Lung (tissue), 12 donors: ENCODE data around the gene RGS17. TPM values are rescaled to one million over a fixed set of nuclear protein-coding genes. Genes with fewer than 3 reads are reported as not detected.
"Not testable (repeated sequence)": the region's sequence is repeated elsewhere in the genome, so short reads cannot be mapped to it uniquely, and the experiment has no call there.

ENCODE experiments used
- ATAC-seq: fragments of 200-7000 bp; cut with Tn5 transposase; one replicate; pipeline ENCODE4 v1.9.1; 2020; ENCODE audit warnings: moderate number of reproducible peaks; ENCODE audit not compliant: insufficient read depth, low FRiP score
- DNase-seq, 3 donors: peaks; one replicate each; pipeline ENCODE4 v3.0.0-alpha.2; 2013 to 2017
- H3K27ac ChIP-seq, 2 donors: one replicate each; pipeline ENCODE4 v1.5.1; 2013; ENCODE audit warnings: mild to moderate bottlenecking in 2 of 2, moderate library complexity in 2 of 2, control low read depth in 1 of 2, inconsistent platforms in 1 of 2, low read depth in 1 of 2, low read length in 1 of 2
- H3K27me3 ChIP-seq, 3 donors: one replicate each; pipeline ENCODE4 v1.5.1; 2013; ENCODE audit warnings: low read length in 2 of 3; ENCODE audit not compliant: control insufficient read depth in 3 of 3, insufficient read depth in 3 of 3
- H3K36me3 ChIP-seq, 4 donors: one replicate each; pipeline ENCODE4 v1.5.1; 2013; ENCODE audit warnings: low read length in 4 of 4, mild to moderate bottlenecking in 1 of 4, moderate library complexity in 1 of 4; ENCODE audit not compliant: control insufficient read depth in 4 of 4, insufficient read depth in 4 of 4
- H3K4me1 ChIP-seq, 5 donors: one replicate each; pipeline ENCODE4 v1.5.1; 2013; ENCODE audit warnings: low read length in 5 of 5, mild to moderate bottlenecking in 2 of 5, moderate library complexity in 1 of 5; ENCODE audit not compliant: control insufficient read depth in 5 of 5, insufficient read depth in 5 of 5
- H3K4me3 ChIP-seq: one replicate; pipeline ENCODE4 v1.5.1; 2013; ENCODE audit warnings: mild to moderate bottlenecking, control low read depth, moderate library complexity
- H3K9ac ChIP-seq, 2 donors: one replicate each; pipeline ENCODE4 v1.5.1; 2013; ENCODE audit warnings: low read length in 2 of 2, control low read depth in 1 of 2; ENCODE audit not compliant: insufficient read depth in 1 of 2
- H3K9me3 ChIP-seq, 4 donors: one replicate each; pipeline ENCODE4 v1.5.1; 2013; ENCODE audit warnings: low read length in 3 of 4, mild to moderate bottlenecking in 1 of 4, moderate library complexity in 1 of 4; ENCODE audit not compliant: control insufficient read depth in 4 of 4, insufficient read depth in 3 of 4
- WGBS, 2 donors: extraction: QIAGEN DNeasy Blood & Tissue Kit; methylation state at CpG; one replicate each; pipeline ENCODE4 v1.1.7; 2013; 5-methylcytosine and 5-hydroxymethylcytosine counted together
- polyA plus RNA-seq, 2 donors: library from polyadenylated mRNA; stranded (reverse); fragments of 200-250 nt; gene quantifications; one replicate each; pipeline ENCODE4 v1.2.1, GENCODE V29; 2013
- total RNA-seq, 2 donors: library from RNA; depleted of rRNA in 1 of 2; stranded (reverse); fragments of >200 nt in 1 of 2; gene quantifications; one replicate each; pipeline ENCODE4 v1.2.1, GENCODE V29; 2014 to 2021
- TF ChIP-seq, protein P1 (sequence below): IDR thresholded peaks from 2 replicates; pipeline ENCODE4 v1.5.1; 2012; ENCODE audit warnings: mild to moderate bottlenecking; ENCODE audit errors: control extremely low read depth, extremely low read depth
- donor health status: control.
- donor health status: control.
- donor health status: Bipolar disorder and iron deficiency.
- donor health status: healthy.
- donor health status: DM: yes; HTN: yes; CAD: no.

Gene RGS17
- total and polyA plus RNA-seq, 4 donors = 0.17 to 1.7 (median 0.41) TPM

DNA sequence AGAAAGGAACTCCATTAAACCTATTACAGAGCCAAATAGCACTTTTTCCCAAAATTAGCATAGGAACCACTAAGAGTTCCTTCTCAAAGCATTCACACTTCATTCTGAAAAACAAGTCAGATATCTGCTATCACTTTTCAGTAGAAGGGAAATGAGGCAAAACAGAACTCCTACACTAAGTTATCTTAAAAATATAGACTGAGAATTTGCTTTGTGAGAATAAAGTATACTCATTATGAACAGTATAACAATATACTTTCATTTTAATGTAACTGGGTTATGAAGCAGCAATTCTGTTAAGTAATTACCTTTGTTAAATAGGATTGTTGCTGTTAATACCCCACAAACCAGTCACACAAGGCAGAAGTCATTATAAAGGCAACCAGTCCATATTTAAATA lies 137.2 kb downstream of the RGS17 start:
- Histone ChIP-seq H3K4me3 (no peak overlapping the region), H3K27ac (no peak overlapping the region), H3K9me3 (no peaks in the 10 kb centered on the region), H3K4me1 (no peaks in the 10 kb centered on the region), H3K27me3 (no peaks in the 10 kb centered on the region), H3K36me3 (peaks cover 9 to 22% (median 16%) of the 10 kb centered on the region in 4 donors), H3K9ac (no peak overlapping the region)
- no peak for ATAC-seq
- TF ChIP-seq, protein P1, sequence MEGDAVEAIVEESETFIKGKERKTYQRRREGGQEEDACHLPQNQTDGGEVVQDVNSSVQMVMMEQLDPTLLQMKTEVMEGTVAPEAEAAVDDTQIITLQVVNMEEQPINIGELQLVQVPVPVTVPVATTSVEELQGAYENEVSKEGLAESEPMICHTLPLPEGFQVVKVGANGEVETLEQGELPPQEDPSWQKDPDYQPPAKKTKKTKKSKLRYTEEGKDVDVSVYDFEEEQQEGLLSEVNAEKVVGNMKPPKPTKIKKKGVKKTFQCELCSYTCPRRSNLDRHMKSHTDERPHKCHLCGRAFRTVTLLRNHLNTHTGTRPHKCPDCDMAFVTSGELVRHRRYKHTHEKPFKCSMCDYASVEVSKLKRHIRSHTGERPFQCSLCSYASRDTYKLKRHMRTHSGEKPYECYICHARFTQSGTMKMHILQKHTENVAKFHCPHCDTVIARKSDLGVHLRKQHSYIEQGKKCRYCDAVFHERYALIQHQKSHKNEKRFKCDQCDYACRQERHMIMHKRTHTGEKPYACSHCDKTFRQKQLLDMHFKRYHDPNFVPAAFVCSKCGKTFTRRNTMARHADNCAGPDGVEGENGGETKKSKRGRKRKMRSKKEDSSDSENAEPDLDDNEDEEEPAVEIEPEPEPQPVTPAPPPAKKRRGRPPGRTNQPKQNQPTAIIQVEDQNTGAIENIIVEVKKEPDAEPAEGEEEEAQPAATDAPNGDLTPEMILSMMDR = no peak
- no peak for DNase-seq

GRCh38 chr6:152993431-152993830 lies 137.7 kb downstream of the RGS17 start:
- TF ChIP-seq, protein P1 = no peak
- Histone ChIP-seq H3K27me3 (no peaks in the 10 kb centered on the region), H3K4me3 (no peak overlapping the region), H3K4me1 (no peaks in the 10 kb centered on the region), H3K36me3 (peaks cover 9 to 22% (median 16%) of the 10 kb centered on the region in 4 donors), H3K9ac (no peak overlapping the region), H3K9me3 (no peaks in the 10 kb centered on the region), H3K27ac (no peak overlapping the region)
- DNase-seq (no peak), ATAC-seq (no peak)

GRCh38 chr6:152986978-152987377 lies 144.1 kb downstream of the RGS17 start:
- H3K4me1 ChIP-seq = peaks cover 5 to 12% (median 8%) of the 10 kb centered on the region in 5 donors
- TF ChIP-seq, protein P1 = no peak
- WGBS, 2 donors = 84 to 86% methylated on average over 2 of the region's 2 CpGs
- ATAC-seq (no peak), DNase-seq (no peak)
- H3K9me3 ChIP-seq = no peaks in the 10 kb centered on the region
- no peak overlapping the region for H3K9ac ChIP-seq
- no peaks in the 10 kb centered on the region for H3K27me3 ChIP-seq
- H3K36me3 ChIP-seq = peaks cover 0 to 6% (median 2%) of the 10 kb centered on the region in 4 donors
- H3K27ac ChIP-seq = no peak overlapping the region
- H3K4me3 ChIP-seq = no peak overlapping the region

DNA sequence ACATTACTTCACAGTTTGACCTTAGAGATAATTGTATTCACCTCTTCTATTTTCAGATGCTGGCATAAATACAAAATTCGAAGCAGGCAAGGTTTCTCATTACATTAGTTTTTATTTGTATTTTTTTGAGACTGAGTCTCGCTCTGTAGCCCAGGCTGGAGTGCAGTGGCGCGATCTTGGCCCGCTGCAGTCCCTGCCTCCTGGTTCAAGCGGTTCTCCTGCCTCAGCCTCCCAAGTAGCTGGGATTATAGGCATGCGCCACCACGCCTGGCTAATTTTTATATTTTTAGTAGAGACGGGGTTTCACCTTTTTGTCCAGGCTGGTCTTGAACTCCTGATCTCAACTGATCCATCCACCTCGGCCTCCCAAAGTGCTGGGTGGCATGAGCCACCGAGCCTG lies 145.8 kb downstream of the RGS17 start:
- not testable (repeated sequence) for H3K27me3 ChIP-seq, H3K36me3 ChIP-seq, H3K4me3 ChIP-seq, H3K9me3 ChIP-seq, H3K9ac ChIP-seq, ATAC-seq, DNase-seq, H3K27ac ChIP-seq
- 93 to 98% methylated on average over 11 of the region's 11 CpGs for WGBS, 2 donors
- peaks cover 8 to 24% (median 13%) of the 10 kb centered on the region in 5 donors for H3K4me1 ChIP-seq
